ENCODE data around the gene ILKAP. TPM values are rescaled to one million over a fixed set of nuclear protein-coding genes. Genes with fewer than 3 reads are reported as not detected.

The ILKAP gene
- total RNA-seq, 1 experiment from 2014 or later: 41.5 TPM

GRCh38 chr2:238135601-238136150 lies 67.8 kb downstream of the ILKAP start:
- Histone ChIP-seq H2BK15ac (ENCODE audit: low read depth, low read length) (no peak overlapping the region), H2AFZ (ENCODE audit: low read length) (no peak overlapping the region), H3K4me2 (ENCODE audit: insufficient read depth, insufficient read length, low read length) (no peak overlapping the region), H3K23me2 (ENCODE audit: insufficient read length, low read depth, low read length, poor library complexity, severe bottlenecking) (no peaks in the 10 kb centered on the region), H3K79me1 (ENCODE audit: insufficient read depth, low read depth, low read length, poor library complexity, severe bottlenecking) (no peaks in the 10 kb centered on the region), H3K18ac (ENCODE audit: insufficient read length, low read depth, low read length) (no peak overlapping the region), H3K4ac (ENCODE audit: low read depth, low read length) (no peak overlapping the region), H2BK12ac (ENCODE audit: insufficient read length, low read depth, low read length) (no peak overlapping the region), H2BK120ac (ENCODE audit: low read depth, low read length, poor library complexity, severe bottlenecking) (no peak overlapping the region), H3K14ac (ENCODE audit: insufficient read depth, low read length) (no peak overlapping the region; the same call in 1 of the 2 replicates), H3K23ac (ENCODE audit: insufficient read length, low read depth, low read length) (no peak overlapping the region), H3T11ph (ENCODE audit: low read length) (no peak overlapping the region), H2BK5ac (ENCODE audit: insufficient read length, low read length) (no peak overlapping the region), H3K56ac (ENCODE audit: insufficient read length, low read depth, low read length) (no peak overlapping the region), H4K91ac (ENCODE audit: insufficient read length, low read depth, low read length) (no peak overlapping the region), H3K27me3 (ENCODE audit: insufficient read depth, low read length) (no peaks in the 10 kb centered on the region), H3K9me3 (ENCODE audit: control insufficient read depth, low read depth, low read length) (no peaks in the 10 kb centered on the region), H4K5ac (ENCODE audit: insufficient read length, low read depth, low read length) (no peak overlapping the region), H3K79me2 (ENCODE audit: insufficient read depth, low read length) (no peaks in the 10 kb centered on the region), H4K8ac (replicated peaks; ENCODE audit: insufficient read length, low read depth, low read length) (no peak overlapping the region), H3K4me1 (ENCODE audit: insufficient read depth, low read length) (no peaks in the 10 kb centered on the region), H2AK5ac (ENCODE audit: insufficient read length, low read length) (no peak overlapping the region), H3K27ac (ENCODE audit: insufficient read length, low read depth, low read length) (no peak overlapping the region), H4K20me1 (ENCODE audit: control insufficient read depth, insufficient read depth, insufficient read length) (no peaks in the 10 kb centered on the region), H3K9ac (ENCODE audit: extremely low read depth, insufficient read length, low read length) (no peak overlapping the region), H2BK20ac (ENCODE audit: low read depth, low read length, poor library complexity, severe bottlenecking) (no peak overlapping the region)
- Mint-ChIP-seq H3K9me3 (no peaks in the 10 kb centered on the region), H3K27ac (peak overlapping the region in 1 of 3 experiments; percentile 57; a peak in 1 of 7 replicates), H3K4me3 (no peak overlapping the region; a peak in 1 of 5 replicates), H3K36me3 (ENCODE audit: insufficient read depth in 1 of 3, low read depth in 3 of 3) (no peaks in the 10 kb centered on the region), H3K27me3 (ENCODE audit: low read depth) (no peaks in the 10 kb centered on the region; the same call in 1 of the 2 replicates), H3K4me1 (no peaks in the 10 kb centered on the region)
- no peak for TF ChIP-seq CTCF (conservative IDR thresholded peaks at IDR 0.05)
- no CpG with 5 or more reads among the region's 15 CpGs for WGBS (ENCODE audit: extremely low coverage, insufficient read length, low lambda C conversion rate)
- DNase-seq: no peak

All from H9 (cell line).